ENCODE results near the gene ZG16.
"Not testable (repeated sequence)": the region's sequence is repeated elsewhere in the genome, so short reads cannot be mapped to it uniquely, and the experiment has no call there.

Gene ZG16, protein sequence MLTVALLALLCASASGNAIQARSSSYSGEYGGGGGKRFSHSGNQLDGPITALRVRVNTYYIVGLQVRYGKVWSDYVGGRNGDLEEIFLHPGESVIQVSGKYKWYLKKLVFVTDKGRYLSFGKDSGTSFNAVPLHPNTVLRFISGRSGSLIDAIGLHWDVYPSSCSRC

DNA sequence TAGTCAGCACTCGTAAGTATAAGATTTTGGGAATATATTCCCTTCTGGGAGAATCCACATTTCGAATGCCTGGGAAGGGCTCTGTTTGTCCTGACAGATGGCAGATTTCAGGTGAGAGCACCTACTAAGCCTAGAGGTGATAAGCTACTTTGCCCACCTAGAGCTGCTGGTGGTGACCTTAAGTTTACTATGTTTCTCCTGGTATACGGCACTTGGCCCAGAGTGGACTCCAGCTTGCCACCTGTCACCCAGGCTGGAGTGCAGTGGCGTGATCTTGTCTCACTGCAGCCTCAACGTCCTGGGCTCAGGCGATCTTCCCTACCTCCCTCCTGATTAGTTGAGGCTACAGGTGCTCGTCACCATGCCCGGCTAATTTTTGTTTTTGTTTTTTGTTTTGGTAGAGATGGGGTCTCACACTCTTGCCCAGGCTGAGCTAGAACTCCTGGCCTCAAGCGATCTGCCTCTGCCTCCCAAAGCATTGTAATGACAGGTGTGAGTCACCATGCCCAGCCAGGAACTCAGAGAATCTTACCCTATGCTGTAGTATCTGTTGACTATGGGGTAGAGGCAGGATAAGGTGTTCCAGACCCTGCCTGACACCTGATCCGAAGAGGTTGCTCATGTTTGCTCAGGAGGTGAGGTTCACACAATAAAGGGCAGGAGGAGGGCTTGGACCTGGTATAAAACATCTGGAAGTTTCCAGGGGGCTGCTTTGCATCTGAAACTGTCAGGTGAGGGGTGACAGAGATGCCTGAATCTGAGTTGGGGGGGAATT lies at the start of gene ZG16:
Gene ZG16, plus strand, starts transcription at position 681 of the 775 bp plus-strand sequence. CDS start 1,011 bp downstream, outside the sequence.
- DNase-seq (ENCODE audit: low spot score) = no peak

DNA sequence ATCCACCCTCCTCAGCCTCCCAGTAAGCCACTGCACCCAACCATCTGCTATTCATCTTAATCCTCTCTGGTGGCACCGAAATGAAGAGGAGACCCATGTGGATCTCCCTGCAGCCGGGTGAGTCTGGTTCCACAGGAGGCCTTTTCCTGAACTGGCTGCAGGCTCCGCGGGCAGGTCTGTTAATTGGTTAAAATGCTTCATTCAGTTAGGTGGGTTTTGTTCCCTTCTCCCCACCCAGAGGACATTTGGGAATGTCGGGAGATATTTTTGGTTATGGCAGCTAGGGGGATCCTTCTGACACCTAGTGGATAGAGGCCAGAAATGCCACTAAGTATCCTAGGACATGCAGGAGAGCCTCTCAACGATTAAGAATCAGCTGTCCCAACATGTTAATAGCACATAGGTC lies 48.9 kb upstream of the ZG16 start:
- DNase-seq (ENCODE audit: low spot score) = peak; percentile 61

DNA sequence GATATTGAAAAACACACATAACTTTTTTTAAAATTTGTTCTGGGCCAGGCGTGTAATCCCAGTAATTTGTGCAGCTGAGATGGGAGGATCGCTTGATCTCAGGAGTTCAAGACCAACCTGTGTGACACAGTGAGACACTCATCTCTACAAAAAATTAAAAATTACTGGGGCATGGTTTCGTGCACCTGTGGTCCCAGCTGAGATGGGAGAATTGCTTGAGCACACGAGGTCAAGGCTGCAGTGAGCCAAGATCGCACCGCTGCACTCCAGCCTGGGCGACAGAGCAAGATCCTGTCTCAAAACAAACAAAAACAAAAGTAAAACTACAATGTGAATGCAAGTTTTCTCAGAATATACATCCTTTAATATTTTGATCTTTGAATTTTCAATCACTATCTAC lies 47.4 kb upstream of the ZG16 start:
- DNase-seq (ENCODE audit: low spot score) = no peak

DNA sequence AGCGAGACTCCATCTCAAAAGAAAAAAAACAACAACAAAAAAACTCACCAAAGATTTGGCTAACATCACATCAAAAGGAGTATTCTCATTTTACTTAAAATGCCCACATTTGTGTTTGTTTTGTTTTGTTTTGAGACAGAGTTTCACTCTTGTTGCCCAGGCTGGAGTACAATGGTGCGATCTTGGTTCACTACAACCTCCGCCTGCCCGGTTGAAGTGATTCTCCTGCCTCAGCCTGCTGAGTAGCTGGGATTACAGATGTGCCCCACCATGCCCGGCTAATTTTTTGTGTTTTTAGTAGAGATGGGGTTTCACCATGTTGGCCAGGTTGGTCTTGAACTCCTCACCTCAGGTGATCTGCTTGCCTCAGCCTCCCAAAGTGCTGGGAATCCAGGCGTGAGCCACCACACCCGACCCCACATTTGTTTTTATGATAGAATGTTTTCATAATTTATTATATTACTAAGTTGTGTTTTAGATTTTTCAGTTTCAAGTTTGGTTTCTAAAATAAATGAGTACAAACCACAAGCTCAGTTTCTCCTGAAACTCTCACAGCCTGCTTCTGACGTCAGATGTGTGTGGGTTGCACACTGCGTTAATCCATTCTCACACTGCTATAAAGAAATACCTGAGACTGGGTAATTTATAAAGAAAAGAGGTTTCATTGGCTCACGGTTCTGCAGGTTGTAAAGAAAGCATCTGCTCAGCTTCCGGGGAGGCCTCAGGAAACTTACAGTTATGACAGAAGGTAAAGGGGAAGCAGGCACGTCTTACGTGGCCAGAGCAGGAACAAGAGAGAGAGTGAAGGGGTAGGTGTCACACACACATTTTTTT lies 46.1 kb upstream of the ZG16 start:
- not testable (repeated sequence) for DNase-seq (ENCODE audit: low spot score)

DNA sequence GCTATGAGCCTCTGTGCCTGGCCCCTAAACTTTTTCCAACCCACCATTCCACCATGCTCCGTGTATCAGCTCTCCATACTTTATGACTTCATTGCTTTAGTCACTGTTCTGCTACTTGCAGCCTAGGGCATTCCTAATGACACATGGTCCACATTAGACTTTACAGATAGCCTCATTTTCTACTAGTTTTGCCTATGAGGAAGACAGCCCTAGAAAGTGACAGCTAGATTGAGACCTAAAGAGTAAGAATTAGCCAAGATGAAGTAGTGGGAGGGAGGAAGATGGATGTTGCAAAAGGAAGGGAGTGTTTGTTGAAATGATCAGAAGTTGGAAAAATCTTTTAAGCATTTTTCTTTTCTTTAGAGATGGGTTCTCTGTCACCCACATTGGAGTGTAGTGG lies 43.3 kb upstream of the ZG16 start:
- DNase-seq (ENCODE audit: low spot score) = no peak

DNA sequence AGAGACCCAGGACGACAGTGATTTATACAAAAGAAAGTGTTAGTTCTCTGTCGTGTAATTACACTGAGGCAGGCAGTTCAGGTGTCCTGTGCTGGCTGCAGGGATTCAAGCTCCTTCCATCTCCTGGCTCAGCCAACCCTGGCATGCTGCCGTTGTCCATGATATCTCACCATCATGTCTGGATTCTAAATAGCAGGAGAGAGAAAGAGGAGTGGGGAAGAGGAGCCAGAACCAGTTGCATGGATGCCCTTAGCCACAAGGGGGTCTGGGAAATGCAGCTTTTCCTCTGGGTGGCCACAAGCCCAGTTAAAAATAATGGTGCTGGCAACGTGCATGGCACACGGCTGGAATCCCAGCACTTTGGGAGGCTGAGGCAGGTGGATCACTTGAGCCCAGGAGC lies 41.9 kb upstream of the ZG16 start:
- no peak for DNase-seq (ENCODE audit: low spot score)

DNA sequence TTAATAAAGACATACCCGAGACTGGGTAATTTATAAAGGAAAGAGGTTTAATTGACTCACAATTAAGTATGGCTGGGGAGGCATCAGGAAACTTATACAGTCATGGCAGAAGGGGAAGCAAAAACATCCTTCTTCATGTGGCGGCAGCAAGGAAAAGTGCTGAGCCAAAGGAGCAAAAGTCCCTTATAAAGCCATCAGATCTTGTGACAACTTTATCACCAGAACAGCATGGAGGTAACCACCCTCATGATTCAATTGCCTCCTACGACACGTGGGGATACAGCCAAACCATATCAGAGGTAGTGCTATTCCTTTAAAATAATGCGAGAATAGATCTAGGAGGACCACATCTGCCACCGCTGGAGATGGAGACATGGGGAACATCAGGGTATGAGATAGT lies 41.3 kb upstream of the ZG16 start:
- DNase-seq (ENCODE audit: low spot score) = no peak

DNA sequence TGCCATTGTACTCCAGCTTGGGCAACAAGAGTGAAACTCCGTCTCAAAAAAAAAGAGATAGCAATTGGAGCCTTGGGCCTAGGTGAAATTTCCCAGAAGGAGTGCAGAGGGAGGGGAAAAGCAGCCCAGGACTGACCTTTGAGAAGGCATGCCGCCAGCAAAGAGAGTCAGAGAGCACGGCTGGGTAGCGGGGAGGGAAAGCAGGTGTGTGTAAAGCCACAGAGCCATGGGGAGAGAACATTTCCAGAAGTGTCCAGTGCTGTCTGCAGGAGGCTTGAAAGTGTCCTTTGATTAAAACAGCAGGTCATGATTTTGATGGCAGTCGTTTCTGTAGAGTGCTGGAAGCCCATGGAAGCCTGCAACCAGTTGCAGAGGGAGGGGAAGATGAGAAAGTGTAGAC lies 40.3 kb upstream of the ZG16 start:
- DNase-seq (ENCODE audit: low spot score) = no peak

DNA sequence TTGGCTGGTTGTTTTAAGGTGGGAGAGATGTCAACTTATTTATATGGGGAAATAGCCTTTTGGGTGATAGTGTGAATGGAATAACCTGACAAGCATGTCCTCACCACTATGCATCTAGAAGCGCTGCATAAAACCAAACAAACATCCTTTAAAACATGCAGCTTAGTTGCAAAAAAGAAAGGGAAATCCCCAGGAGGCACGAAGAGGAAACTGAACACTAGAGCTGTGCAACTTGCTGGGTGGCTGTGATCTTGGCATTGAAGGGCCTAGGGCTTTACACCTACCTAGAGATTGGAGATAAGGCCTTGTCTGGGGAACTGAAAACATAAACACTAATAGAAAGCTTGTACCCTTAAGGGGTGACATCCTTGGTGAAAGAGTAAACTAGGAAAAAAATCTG lies 39.5 kb upstream of the ZG16 start:
- no peak for DNase-seq (ENCODE audit: low spot score)

DNA sequence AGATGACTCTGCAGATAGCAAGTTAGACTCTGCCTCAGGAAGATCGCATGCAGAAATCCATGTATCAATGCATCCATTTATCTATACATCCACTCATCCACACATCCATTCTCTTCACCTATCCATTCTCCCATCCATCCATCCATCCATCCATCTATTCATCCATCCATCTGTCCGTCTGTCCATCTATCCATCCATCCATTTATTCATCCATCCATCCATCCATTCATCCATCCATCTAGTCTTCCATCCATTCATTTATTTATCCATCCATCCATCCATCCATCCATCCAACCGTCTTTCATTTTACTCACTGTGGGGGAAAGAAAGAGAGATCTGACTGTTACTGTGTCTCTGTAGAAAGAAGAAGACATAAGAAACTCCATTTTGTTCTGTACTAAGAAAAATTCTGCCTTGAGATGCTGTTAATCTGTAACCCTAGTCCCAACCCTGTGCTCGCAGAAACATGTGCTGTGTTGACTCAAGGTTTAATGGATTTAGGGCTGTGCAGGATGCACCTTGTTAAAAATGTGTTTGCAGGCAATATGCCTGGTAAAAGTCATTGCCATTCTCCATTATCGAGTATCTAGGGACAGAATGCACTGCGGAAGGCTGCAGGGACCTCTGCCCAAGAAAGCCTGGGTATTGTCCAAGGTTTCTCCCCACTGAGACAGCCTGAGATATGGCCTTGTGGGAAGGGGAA lies 38.0 kb upstream of the ZG16 start:
- not testable (repeated sequence) for DNase-seq (ENCODE audit: low spot score)

DNA sequence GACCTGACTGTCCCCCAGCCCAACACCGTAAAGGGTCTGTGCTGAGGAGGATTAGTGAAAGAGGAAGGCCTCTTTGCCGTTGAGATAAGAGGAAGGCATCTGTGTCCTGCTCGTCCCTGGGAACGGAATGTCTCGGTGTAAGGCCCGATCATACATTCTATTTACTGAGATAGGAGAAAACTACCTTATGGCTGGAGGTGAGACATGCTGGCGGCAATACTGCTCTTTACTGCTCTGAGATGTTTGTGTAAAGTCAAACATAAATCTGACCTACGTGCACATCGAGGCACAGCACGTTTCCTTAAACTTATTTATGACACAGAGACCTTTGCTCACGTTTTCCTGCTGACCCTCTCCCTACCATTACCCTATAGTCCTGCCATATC lies 37.4 kb upstream of the ZG16 start:
- DNase-seq (ENCODE audit: low spot score) = not testable (repeated sequence)

DNA sequence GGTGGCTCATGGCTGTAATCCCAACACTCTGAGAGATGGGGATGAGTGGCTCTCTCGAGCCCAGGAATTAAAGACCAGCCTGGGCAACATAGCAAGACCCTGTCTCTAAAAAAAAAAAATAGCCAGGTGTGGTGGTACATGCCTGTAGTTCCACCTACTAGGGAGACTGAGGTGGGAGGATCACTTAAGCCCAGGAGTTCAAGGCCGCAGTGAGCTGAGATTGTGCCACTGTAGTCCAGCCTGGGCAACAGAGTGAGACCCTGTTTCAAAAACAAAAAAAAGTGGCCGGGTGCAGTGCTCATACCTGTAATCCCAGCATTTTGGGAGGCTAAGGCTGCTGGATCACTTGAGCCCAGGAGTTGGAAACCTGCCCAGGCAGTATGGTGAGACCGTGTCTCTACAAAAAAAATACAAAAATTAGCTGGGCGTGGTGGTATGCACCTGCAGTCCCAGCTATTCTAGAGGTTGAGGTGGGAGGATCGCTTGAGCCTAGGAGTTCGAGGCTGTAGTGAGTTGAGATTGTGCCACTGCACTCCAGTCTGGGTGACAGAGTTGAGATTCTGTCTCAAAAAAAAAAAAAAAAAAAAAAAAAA lies 35.3 kb upstream of the ZG16 start:
- DNase-seq (ENCODE audit: low spot score) = no peak

DNA sequence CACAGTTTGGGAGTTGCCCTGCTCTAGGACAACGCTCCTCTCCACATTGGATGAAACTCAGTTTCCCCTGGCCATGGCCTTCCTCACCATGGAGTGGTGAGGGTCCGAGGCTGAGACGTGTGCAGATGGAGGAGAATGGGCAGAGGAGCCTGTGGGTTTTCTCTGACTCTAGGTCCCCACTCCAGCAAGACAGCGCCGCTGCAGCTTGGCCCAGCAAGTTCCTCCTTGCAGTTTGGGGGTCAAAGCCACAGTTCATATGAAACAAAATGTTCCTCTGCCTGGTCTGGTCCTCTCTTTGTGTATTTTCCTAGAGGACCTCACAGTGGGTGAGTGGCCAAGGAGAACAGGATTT lies 34.6 kb upstream of the ZG16 start:
- DNase-seq (ENCODE audit: low spot score) = no peak

DNA sequence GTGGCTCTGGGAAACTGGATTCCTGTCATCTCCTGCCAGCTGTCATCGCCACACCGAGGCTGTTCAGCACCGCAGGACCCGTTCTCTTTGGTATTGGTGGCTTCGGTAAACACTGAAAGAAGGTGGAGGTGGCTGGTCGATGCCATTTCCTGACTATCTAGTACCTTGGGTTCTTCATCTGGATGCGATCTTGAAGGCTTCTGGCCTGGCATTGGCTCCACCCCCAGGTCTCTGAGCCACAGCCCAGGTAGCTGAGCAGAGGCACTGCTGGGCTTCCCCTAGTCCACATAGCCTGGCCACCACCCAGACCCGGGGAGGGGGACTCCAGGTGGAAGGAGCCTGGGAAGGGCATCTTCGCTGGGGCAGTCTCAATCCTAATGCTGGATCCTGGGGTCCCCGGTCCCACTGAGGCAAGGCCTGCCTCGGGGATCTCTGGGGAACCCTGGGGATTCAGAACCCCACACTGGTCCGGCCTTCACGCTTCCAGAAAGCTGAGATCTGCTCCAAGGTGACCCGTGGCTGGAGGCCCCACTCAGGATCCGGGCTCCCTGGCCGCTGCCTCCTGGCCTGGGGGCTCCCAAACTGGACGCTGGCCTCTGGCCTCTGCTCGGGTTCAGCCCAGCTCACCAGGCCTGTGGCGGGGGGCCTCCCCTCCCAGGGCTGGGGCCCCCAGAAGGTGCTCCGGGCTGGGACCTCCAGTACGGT lies 34.1 kb upstream of the ZG16 start:
- DNase-seq (ENCODE audit: low spot score) = no peak

DNA sequence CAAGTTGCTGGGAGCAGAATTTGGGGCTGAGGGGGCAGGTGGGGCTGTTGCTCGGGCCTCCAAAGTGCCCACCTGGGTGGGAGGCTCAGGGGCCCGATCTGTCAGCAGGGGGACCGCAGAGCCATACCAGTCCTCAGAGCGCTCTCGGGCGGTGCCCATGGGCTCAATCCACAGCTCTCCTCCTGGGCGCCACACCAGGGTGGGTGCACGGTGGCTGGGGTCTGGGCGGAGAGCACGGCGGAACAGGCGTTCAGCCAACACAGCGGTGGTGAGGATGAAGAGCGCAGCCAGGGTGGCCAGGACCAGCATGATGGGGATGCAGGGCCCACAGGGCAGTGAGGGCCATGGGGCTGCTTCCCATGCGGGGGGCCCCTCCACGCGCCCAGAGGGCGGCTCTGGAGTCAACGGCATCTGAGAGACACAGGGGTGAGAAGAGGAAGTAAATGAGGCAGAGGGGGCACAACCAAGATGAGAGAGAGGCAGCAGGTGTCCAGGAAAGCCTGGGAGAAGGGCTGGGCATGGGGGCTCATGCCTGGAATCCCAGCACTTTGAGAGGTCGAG lies 33.4 kb upstream of the ZG16 start:
- DNase-seq (ENCODE audit: low spot score) = no peak

DNA sequence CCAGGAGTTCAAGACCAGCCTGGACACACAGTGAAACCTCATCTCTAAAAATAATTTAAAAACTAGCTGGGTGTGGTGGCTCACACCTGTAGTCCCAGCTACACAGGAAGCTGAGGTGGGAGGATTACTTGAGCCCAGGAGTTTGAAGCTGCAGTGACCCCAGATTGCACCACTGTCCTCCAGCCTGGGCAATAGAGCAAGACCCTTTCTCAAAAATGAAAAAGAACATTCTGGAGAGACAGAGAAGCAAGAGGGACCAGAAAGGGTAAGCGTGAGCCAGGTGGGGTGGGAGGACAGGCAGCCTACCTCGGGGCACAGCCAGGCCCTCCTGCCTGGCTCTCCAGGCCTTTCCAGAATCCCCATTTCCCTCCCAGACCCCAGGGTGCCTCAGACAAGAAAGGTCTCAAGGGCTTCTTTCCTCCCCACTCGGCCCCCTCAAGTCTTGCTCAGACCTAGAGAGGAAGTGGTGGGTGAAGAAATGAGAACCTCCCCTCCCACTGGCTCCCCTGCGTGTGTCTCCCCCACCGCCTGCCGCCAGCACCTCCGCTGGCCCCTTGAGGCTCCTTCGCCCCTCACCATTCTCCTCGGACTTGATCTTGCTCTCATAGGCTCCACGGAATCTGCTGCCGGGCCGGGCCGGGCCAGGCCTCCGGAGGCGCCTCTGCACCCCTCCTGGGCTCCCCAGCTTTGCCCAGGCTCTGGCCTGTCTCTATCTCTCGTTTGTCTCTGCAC lies 32.8 kb upstream of the ZG16 start:
- DNase-seq (ENCODE audit: low spot score) = no peak

DNA sequence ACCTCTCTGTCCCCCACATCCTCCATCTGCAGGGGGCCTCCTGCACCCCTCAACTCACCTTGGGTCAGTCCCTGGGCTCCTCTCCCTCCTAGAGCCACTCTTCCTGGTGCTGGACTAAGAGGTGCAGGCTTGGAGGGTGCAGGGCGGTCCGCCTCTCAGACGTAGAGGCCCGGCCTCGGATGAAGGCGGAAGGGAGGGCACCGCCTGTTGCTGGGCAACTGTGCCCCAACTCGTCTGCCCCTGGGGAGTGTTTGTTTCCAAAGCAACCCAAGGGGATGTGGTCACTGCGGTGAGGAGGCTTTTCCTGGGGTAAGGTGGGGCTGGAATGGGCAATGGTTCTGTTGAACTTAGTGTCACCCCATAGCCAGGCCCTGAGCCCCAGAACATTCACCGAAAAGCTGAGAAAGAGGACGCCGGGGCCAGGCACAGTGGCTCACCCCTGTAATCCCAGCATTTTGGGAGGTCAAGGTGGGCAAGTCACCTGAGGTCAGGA lies 32.2 kb upstream of the ZG16 start, which contains the start of gene C16orf54:
Gene C16orf54, minus strand, starts transcription at position 138 of the 493 bp plus-strand sequence. CDS start 1,039 bp downstream, outside the sequence.
- DNase-seq (ENCODE audit: low spot score) = no peak

DNA sequence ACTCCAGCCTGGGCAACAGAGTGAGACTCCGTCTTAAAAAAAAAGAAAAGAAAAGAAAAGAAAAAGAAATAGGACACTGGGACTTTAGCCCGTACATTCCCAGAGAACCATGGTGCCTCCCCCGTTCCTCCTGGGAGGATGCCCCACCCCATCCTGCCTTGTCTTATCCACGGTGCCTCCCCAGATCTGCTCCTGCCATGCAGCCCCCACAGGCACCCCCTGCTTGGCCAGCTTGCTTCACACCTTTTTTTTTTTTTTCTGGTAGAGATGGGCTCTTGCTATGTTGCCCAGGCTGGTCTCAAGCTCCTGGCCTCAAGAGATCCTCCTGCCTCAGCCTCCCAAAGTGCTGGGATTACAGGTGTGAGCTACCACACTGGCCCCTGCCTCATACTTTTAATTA lies 31.5 kb upstream of the ZG16 start:
- not testable (repeated sequence) for DNase-seq (ENCODE audit: low spot score)

DNA sequence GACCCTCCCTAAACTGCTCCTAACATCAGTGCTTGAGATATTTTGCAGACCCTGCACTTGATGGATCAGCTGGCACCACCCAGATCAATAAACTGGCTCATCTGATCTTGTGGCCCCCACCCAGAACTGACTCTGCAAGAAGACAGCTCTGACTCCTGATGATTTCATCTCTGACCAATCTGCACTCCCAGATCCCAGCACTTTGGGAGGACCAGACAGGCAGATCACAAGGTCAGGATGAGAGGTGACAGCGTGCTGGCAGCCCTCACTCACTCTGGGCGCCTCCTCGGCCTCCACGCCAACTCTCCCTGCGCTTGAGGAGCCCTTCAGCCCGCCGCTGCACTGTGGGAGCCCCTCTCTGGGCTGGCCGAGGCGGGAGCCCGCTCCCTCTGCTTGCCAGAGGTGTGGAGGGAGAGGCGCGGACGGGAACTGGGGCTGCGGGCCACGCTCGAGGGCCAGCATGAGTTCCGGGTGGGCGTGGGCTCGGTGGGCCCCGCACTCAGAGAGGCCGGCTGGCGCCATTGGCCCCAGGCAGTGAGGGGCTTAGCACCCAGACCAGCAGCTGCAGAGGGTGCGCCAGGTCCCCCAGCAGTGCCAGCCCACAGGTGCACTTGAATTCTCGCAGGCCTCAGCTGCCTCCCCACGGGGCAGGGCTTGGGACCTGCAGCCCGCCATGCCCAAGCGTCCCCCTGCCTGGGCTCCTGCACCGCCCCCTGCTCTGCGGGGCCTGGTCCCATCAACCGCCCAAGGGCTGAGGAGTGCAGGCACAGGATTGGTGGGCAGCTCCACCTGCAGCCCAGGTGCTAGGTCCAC lies 29.9 kb upstream of the ZG16 start:
- no peak for DNase-seq (ENCODE audit: low spot score)
